HepG2 (cell line): ENCODE data around the gene MSX2.

Source experiments
- EZH2 ChIP-seq: conservative IDR thresholded peaks from 2 replicates; pipeline ENCODE4 v1.6.1; 2012; ENCODE audit warnings: mild to moderate bottlenecking, low read depth, low read length, moderate library complexity
- JUND ChIP-seq: sonication (generic); formaldehyde crosslinking; IDR thresholded peaks from 2 replicates; pipeline ENCODE4 v1.8.0; 2022; ENCODE audit warnings: mild to moderate bottlenecking, missing genetic modification reagents
- NBN ChIP-seq: fragments of 450-650 bp; conservative IDR thresholded peaks from 2 replicates; pipeline ENCODE4 v1.6.1; 2017
- POLR2A ChIP-seq, 2 experiments: IDR thresholded peaks; 2 replicates each; pipeline ENCODE4 v1.6.1; 2011; ENCODE audit warnings: low read depth in 2 of 2, low read length in 2 of 2, mild to moderate bottlenecking in 1 of 2, moderate library complexity in 1 of 2; ENCODE audit not compliant: insufficient read depth in 1 of 2
- POLR2AphosphoS2 ChIP-seq: IDR thresholded peaks from 2 replicates; pipeline ENCODE4 v1.6.1; 2011; ENCODE audit warnings: low read depth, low read length, improper control_type of control experiment
- REPIN1 ChIP-seq: sonication (generic); formaldehyde crosslinking; IDR thresholded peaks from 2 replicates; pipeline ENCODE4 v1.8.0; 2022; ENCODE audit warnings: missing genetic modification reagents, low read depth, mild to moderate bottlenecking, borderline replicate concordance
- TEAD2 ChIP-seq: sonication (generic); formaldehyde crosslinking; IDR thresholded peaks from 2 replicates; pipeline ENCODE4 v1.9.0; 2021; ENCODE audit warnings: missing genetic modification reagents
- TSC22D2 ChIP-seq: sonication (generic); formaldehyde crosslinking; IDR thresholded peaks from 2 replicates; pipeline ENCODE4 v1.5.1; 2020; ENCODE audit warnings: missing genetic modification reagents, mild to moderate bottlenecking, borderline replicate concordance
- ZNF207 ChIP-seq: fragments of 450-650 bp; IDR thresholded peaks from 2 replicates; pipeline ENCODE4 v1.6.1; 2016; ENCODE audit warnings: antibody characterized with exemption, borderline replicate concordance
- ZNF280B ChIP-seq: sonication (generic); formaldehyde crosslinking; IDR thresholded peaks from 2 replicates; pipeline ENCODE4 v1.5.0; 2020; ENCODE audit warnings: missing genetic modification reagents, mild to moderate bottlenecking, borderline replicate concordance
- ZNF83 ChIP-seq: sonication (generic); formaldehyde crosslinking; IDR thresholded peaks from 2 replicates; pipeline ENCODE4 v1.4.0; 2020; ENCODE audit warnings: missing genetic modification reagents, mild to moderate bottlenecking, borderline replicate concordance
- TF ChIP-seq, protein P1 (sequence below): sonication (generic); formaldehyde crosslinking; IDR thresholded peaks from 2 replicates; pipeline ENCODE4 v1.5.0; 2020; ENCODE audit warnings: mild to moderate bottlenecking, missing genetic modification reagents, moderate library complexity
- TF ChIP-seq, protein P2 (sequence below): sonication (generic); formaldehyde crosslinking; conservative IDR thresholded peaks from 2 replicates; pipeline ENCODE4 v1.4.0; 2020; ENCODE audit warnings: missing genetic modification reagents

DNA sequence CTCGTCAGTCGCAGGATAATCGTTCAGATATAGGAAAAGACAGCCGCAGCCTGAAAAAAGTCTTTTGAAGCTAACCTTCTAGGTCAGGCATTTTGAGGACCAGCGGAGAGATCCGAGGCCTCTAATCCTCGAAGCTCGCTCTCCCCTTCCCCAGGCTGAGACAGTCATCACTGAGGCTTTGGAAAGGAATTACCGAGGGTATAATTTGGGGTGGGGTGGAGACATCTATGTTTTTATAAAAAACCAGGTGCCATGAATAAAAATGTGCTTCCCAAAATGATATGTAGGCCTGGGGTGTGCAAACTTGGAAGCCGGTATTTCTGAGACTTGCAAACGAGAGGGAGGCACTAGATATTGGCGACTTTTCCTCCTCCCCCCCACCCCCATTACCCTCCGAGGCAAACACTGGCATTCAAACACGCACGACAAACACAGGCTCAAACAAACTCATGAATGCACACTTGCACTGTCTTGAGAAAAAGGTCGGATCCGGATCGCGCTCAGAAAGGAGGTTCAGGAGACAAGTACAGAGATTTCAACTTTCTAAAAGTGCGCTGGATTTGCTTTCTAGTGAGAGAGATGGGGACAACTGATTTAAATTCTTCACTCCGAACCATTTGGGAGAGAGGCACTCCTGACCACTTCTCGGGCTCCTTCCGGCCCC is 935 bp upstream of the MSX2 start:
- TF ChIP-seq, protein P1, sequence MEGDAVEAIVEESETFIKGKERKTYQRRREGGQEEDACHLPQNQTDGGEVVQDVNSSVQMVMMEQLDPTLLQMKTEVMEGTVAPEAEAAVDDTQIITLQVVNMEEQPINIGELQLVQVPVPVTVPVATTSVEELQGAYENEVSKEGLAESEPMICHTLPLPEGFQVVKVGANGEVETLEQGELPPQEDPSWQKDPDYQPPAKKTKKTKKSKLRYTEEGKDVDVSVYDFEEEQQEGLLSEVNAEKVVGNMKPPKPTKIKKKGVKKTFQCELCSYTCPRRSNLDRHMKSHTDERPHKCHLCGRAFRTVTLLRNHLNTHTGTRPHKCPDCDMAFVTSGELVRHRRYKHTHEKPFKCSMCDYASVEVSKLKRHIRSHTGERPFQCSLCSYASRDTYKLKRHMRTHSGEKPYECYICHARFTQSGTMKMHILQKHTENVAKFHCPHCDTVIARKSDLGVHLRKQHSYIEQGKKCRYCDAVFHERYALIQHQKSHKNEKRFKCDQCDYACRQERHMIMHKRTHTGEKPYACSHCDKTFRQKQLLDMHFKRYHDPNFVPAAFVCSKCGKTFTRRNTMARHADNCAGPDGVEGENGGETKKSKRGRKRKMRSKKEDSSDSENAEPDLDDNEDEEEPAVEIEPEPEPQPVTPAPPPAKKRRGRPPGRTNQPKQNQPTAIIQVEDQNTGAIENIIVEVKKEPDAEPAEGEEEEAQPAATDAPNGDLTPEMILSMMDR (CRISPR knock-in tag): no peak
- no peak for TF ChIP-seq JUND (CRISPR knock-in tag)
- no peak for TF ChIP-seq NBN
- TF ChIP-seq EZH2: no peak
- no peak for TF ChIP-seq POLR2AphosphoS2
- TF ChIP-seq, protein P2, sequence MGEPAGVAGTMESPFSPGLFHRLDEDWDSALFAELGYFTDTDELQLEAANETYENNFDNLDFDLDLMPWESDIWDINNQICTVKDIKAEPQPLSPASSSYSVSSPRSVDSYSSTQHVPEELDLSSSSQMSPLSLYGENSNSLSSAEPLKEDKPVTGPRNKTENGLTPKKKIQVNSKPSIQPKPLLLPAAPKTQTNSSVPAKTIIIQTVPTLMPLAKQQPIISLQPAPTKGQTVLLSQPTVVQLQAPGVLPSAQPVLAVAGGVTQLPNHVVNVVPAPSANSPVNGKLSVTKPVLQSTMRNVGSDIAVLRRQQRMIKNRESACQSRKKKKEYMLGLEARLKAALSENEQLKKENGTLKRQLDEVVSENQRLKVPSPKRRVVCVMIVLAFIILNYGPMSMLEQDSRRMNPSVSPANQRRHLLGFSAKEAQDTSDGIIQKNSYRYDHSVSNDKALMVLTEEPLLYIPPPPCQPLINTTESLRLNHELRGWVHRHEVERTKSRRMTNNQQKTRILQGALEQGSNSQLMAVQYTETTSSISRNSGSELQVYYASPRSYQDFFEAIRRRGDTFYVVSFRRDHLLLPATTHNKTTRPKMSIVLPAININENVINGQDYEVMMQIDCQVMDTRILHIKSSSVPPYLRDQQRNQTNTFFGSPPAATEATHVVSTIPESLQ (CRISPR knock-in tag): no peak
- no peak for TF ChIP-seq ZNF280B (CRISPR knock-in tag)
- no peak for TF ChIP-seq ZNF207
- TF ChIP-seq ZNF83 (CRISPR knock-in tag): no peak
- no peak for TF ChIP-seq REPIN1 (CRISPR knock-in tag)
- no peak for TF ChIP-seq POLR2A (IDR thresholded peaks at IDR 0.05; ENCODE audit: insufficient read depth in 1 of 2, low read depth in 2 of 2, low read length in 2 of 2)
- TF ChIP-seq TSC22D2 (CRISPR knock-in tag): no peak
- no peak for TF ChIP-seq TEAD2 (CRISPR knock-in tag)
